DOHH2 (cell line): ENCODE data around the gene GALNT15.

Experiments used
- H3F3A ChIP-seq: fragments of 200-600 bp; sonication (generic), shearing (Covaris generic); 2 replicates; pipeline ENCODE4 v1.6.0; 2016; ENCODE audit warnings: antibody characterized with exemption, mild to moderate bottlenecking; ENCODE audit not compliant: control insufficient read depth, insufficient read depth
- H3K27ac ChIP-seq: fragments of 200-600 bp; sonication (generic); 2 replicates; pipeline ENCODE4 v1.5.1; 2014; ENCODE audit warnings: low read depth, mild to moderate bottlenecking, low read length, moderate library complexity
- H3K27me3 ChIP-seq: fragments of 200-600 bp; sonication (generic); 2 replicates; pipeline ENCODE4 v1.6.1; 2014; ENCODE audit warnings: mild to moderate bottlenecking, low read length, mixed read lengths; ENCODE audit not compliant: control insufficient read depth
- H3K36me3 ChIP-seq: fragments of 200-600 bp; sonication (generic); 2 replicates; pipeline ENCODE4 v1.6.1; 2014; ENCODE audit warnings: mild to moderate bottlenecking, low read length, moderate library complexity, mixed read lengths; ENCODE audit not compliant: control insufficient read depth
- H3K4me1 ChIP-seq: fragments of 200-600 bp; sonication (generic); 2 replicates; pipeline ENCODE4 v1.6.1; 2014; ENCODE audit warnings: mild to moderate bottlenecking, low read length, mixed read lengths; ENCODE audit not compliant: control insufficient read depth
- H3K4me2 ChIP-seq: fragments of 200-600 bp; sonication (generic); 2 replicates; pipeline ENCODE4 v1.6.0; 2014; ENCODE audit warnings: mild to moderate bottlenecking, low read length, moderate library complexity
- H3K4me3 ChIP-seq: fragments of 200-600 bp; sonication (generic); 2 replicates; pipeline ENCODE4 v1.5.1; 2014; ENCODE audit warnings: mild to moderate bottlenecking, low read length, mixed read lengths
- H3K79me2 ChIP-seq: fragments of 200-600 bp; sonication (generic); 2 replicates; pipeline ENCODE4 v1.6.1; 2014; ENCODE audit warnings: mild to moderate bottlenecking, low read length, mixed read lengths; ENCODE audit not compliant: control insufficient read depth
- H3K9me2 ChIP-seq: fragments of 200-600 bp; sonication (generic); replicated peaks from 2 replicates; pipeline ENCODE4 v1.6.1; 2014; ENCODE audit warnings: mild to moderate bottlenecking, low read length, mixed read lengths; ENCODE audit not compliant: control insufficient read depth
- H3K9me3 ChIP-seq: fragments of 200-600 bp; sonication (generic); 2 replicates; pipeline ENCODE4 v1.6.1; 2014; ENCODE audit warnings: antibody characterized with exemption, low read length, mixed read lengths; ENCODE audit not compliant: control insufficient read depth, insufficient read depth
- H4K20me1 ChIP-seq: fragments of 200-600 bp; sonication (generic); 2 replicates; pipeline ENCODE4 v1.6.0; 2014; ENCODE audit warnings: low read depth, mild to moderate bottlenecking, antibody characterized with exemption, low read length, moderate library complexity; ENCODE audit not compliant: control insufficient read depth, insufficient read depth
- EZH2phosphoT487 ChIP-seq: fragments of 200-600 bp; sonication (generic); IDR thresholded peaks from 2 replicates; pipeline ENCODE4 v1.6.1; 2017; ENCODE audit warnings: borderline replicate concordance, mild to moderate bottlenecking, antibody characterized with exemption, low read length, moderate library complexity, mixed read lengths
- TF ChIP-seq, protein P1 (sequence below): fragments of 200-600 bp; sonication (generic); IDR thresholded peaks from one replicate; pipeline ENCODE4 v1.5.1; 2014; ENCODE audit warnings: antibody characterized with exemption, mild to moderate bottlenecking, low read depth, low read length; ENCODE audit not compliant: poor library complexity, severe bottlenecking

The GALNT15 gene

DNA sequence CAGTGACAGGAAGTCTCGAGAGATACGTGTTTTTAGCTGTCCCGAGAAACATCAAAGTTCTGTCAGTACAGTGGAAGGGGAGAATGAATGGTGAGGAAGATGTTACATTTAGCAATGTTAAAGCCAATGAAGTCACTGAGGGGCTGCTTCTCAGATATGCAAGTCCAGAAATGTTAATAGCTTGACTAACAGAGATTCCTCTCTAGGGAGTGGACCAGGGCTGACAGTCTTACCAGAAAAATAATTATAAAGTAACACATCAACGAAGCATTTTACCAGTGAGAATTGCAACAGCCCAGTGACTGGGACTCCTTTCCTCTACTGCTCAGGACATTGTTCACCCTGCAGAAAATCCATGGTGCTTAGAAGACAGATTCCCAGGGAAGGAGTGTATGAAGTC is 23.9 kb downstream of the GALNT15 start:
- H3K9me2 ChIP-seq: no peaks in the 10 kb centered on the region
- H3K36me3 ChIP-seq: no peaks in the 10 kb centered on the region
- no peaks in the 10 kb centered on the region for H4K20me1 ChIP-seq
- H3K27me3 ChIP-seq: peaks cover 2% of the 10 kb centered on the region; the same call in 1 of the 2 replicates
- no peak overlapping the region for H3K27ac ChIP-seq
- no peaks in the 10 kb centered on the region for H3K9me3 ChIP-seq
- H3K79me2 ChIP-seq: no peaks in the 10 kb centered on the region
- H3F3A ChIP-seq: no peaks in the 10 kb centered on the region
- no peak for TF ChIP-seq EZH2phosphoT487
- TF ChIP-seq, protein P1, sequence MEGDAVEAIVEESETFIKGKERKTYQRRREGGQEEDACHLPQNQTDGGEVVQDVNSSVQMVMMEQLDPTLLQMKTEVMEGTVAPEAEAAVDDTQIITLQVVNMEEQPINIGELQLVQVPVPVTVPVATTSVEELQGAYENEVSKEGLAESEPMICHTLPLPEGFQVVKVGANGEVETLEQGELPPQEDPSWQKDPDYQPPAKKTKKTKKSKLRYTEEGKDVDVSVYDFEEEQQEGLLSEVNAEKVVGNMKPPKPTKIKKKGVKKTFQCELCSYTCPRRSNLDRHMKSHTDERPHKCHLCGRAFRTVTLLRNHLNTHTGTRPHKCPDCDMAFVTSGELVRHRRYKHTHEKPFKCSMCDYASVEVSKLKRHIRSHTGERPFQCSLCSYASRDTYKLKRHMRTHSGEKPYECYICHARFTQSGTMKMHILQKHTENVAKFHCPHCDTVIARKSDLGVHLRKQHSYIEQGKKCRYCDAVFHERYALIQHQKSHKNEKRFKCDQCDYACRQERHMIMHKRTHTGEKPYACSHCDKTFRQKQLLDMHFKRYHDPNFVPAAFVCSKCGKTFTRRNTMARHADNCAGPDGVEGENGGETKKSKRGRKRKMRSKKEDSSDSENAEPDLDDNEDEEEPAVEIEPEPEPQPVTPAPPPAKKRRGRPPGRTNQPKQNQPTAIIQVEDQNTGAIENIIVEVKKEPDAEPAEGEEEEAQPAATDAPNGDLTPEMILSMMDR: no peak
- H3K4me2 ChIP-seq: no peak overlapping the region
- H3K4me1 ChIP-seq: no peaks in the 10 kb centered on the region
- H3K4me3 ChIP-seq: no peak overlapping the region

DNA sequence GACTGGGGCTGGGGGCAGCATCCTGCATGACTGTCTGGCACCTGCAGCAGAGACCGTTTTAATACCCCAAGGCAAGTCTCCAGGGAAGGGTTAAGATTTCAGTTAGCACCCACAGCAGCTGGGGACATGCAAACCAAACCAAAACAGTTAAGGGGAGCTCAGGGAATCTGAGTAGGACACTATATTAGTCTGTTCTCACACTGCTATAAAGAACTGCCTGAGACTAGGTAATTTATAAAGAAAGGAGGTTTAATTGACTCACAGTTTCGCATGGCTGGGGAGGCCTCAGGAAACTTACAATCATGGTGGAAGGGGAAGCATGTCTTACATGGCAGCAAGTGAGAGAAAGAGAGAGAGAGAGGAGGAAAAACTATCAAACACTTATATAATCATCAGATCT is 25.3 kb downstream of the GALNT15 start:
- H3K9me2 ChIP-seq: no peaks in the 10 kb centered on the region
- H4K20me1 ChIP-seq: no peaks in the 10 kb centered on the region
- no peaks in the 10 kb centered on the region for H3K27me3 ChIP-seq
- H3K79me2 ChIP-seq: no peaks in the 10 kb centered on the region
- no peak overlapping the region for H3K4me2 ChIP-seq
- H3K36me3 ChIP-seq: no peaks in the 10 kb centered on the region
- TF ChIP-seq, protein P1: no peak
- TF ChIP-seq EZH2phosphoT487: no peak
- H3K4me3 ChIP-seq: no peak overlapping the region
- H3K9me3 ChIP-seq: no peaks in the 10 kb centered on the region
- H3K4me1 ChIP-seq: no peaks in the 10 kb centered on the region
- H3K27ac ChIP-seq: no peak overlapping the region
- no peaks in the 10 kb centered on the region for H3F3A ChIP-seq

DNA sequence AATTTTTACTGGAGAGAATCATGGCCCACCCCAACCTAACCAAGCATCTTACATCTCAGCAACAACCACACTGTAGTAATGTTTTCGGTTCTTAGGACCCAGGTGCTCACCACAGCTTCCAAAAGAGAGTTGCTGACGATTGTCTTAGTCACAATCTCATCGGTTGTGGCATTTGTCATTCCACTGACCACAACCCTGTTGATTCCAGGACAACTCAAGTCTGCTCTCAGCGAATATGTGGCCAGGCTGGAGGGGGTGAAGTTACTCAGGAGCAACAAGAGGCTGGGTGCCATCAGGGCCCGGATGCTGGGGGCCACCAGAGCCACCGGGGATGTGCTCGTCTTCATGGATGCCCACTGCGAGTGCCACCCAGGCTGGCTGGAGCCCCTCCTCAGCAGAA is 25.9 kb downstream of the GALNT15 start:
- Histone ChIP-seq H3K79me2 (no peaks in the 10 kb centered on the region), H3K9me3 (no peaks in the 10 kb centered on the region), H3K4me3 (no peak overlapping the region), H3F3A (no peaks in the 10 kb centered on the region), H4K20me1 (no peaks in the 10 kb centered on the region), H3K9me2 (no peaks in the 10 kb centered on the region), H3K4me2 (no peak overlapping the region), H3K27me3 (peaks cover 2% of the 10 kb centered on the region; the same call in 1 of the 2 replicates), H3K36me3 (no peaks in the 10 kb centered on the region), H3K4me1 (no peaks in the 10 kb centered on the region), H3K27ac (no peak overlapping the region)
- TF ChIP-seq, protein P1: no peak
- no peak for TF ChIP-seq EZH2phosphoT487

DNA sequence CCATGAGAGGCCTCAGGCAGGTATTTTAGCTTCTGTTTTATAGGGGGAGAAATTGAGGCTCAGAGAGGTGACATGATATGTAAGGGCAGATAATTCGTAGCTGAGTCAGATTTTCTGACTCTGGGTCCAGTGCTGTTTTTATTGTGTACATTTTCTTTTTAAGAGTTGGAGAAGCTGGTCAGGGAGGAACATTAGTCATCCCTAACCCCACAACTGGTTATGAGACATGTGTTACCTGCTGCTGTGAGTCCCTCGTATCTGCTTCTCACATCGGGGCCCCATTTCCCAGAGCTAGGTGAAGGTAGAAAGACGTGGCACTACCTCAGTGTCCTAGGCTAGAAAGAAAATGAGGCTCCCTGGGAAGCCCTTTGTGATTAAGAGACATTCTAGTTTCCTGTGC is 28.6 kb downstream of the GALNT15 start:
- H3K27ac ChIP-seq: no peak overlapping the region
- no peaks in the 10 kb centered on the region for H3K9me2 ChIP-seq
- H3K36me3 ChIP-seq: no peaks in the 10 kb centered on the region
- H3K4me2 ChIP-seq: no peak overlapping the region
- no peaks in the 10 kb centered on the region for H4K20me1 ChIP-seq
- H3K79me2 ChIP-seq: no peaks in the 10 kb centered on the region
- TF ChIP-seq, protein P1: no peak
- TF ChIP-seq EZH2phosphoT487: no peak
- H3K27me3 ChIP-seq: peaks cover 6% of the 10 kb centered on the region
- no peak overlapping the region for H3K4me3 ChIP-seq
- H3K9me3 ChIP-seq: no peaks in the 10 kb centered on the region
- H3K4me1 ChIP-seq: no peaks in the 10 kb centered on the region
- no peaks in the 10 kb centered on the region for H3F3A ChIP-seq
